Tibial nerve (tissue), 3 donors: ENCODE measurements around the gene TEX35.

Source experiments
- POLR2A ChIP-seq, 2 donors: fragments of 450-650 bp; IDR thresholded peaks; one replicate each; pipeline ENCODE4 v1.6.1; 2017; ENCODE audit warnings: antibody characterized with exemption in 2 of 2, mild to moderate bottlenecking in 2 of 2, moderate library complexity in 2 of 2
- TF ChIP-seq, protein P1 (sequence below), 5 experiments: fragments of 200-600 bp in 3 of 5; fragments of 450-650 bp in 2 of 5; sonication (generic) in 3 of 5; IDR thresholded peaks; one replicate each; pipeline ENCODE4 v1.5.1; 2016 to 2019; ENCODE audit warnings: antibody characterized with exemption in 5 of 5, mild to moderate bottlenecking in 3 of 5, moderate library complexity in 2 of 5

DNA sequence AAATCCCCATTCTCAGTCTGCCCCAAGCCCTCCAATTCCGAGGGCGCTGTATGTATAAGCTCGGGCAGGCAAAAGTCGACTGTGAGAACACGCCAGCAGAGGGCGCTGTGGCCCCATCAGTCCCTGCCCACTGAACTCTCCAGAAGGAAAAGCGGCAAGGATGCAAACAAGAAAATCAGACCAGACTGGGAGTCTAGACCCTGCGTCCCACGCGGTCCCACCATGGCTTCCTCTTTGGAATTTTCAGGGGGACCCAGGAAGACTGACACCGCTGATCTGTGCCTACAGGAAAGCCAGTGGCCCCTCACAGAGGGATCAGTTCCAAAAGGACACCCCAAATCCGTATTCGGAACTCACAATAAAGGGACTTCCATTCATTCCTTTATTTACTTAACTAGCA is 19.5 kb downstream of the TEX35 start:
- no peak for TF ChIP-seq POLR2A (IDR thresholded peaks at IDR 0.05)
- TF ChIP-seq, protein P1, sequence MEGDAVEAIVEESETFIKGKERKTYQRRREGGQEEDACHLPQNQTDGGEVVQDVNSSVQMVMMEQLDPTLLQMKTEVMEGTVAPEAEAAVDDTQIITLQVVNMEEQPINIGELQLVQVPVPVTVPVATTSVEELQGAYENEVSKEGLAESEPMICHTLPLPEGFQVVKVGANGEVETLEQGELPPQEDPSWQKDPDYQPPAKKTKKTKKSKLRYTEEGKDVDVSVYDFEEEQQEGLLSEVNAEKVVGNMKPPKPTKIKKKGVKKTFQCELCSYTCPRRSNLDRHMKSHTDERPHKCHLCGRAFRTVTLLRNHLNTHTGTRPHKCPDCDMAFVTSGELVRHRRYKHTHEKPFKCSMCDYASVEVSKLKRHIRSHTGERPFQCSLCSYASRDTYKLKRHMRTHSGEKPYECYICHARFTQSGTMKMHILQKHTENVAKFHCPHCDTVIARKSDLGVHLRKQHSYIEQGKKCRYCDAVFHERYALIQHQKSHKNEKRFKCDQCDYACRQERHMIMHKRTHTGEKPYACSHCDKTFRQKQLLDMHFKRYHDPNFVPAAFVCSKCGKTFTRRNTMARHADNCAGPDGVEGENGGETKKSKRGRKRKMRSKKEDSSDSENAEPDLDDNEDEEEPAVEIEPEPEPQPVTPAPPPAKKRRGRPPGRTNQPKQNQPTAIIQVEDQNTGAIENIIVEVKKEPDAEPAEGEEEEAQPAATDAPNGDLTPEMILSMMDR (IDR thresholded peaks at IDR 0.05) = peak; percentile 73 to 88 (median 83)
